ENCODE results near the gene PPFIBP2. TPM values are rescaled to one million over a fixed set of nuclear protein-coding genes. Genes with fewer than 3 reads are reported as not detected.

The PPFIBP2 gene
- total and polyA plus RNA-seq, 2 of the 13 experiments (the other 11 are each of a cell fraction or from before 2014, with no cell fraction given): 15.0 to 52.5 TPM

DNA sequence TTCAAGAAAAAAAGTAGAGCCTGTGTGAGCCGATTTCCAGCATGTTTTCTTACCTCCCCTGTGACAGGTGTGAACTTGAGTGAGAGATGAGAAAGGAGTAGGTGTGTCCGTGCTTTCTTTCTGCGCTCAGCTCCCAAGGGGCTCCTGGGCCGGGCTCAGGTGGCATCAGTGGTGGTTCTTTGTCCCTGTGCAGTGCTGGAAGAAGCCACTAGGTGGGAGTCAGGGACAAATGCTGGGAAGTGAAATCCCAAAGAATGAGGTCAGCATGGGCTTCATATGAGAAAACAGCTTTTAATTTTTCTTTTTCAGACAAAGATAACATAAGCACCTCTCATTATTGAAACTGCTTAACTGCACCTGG is 57.8 kb downstream of the PPFIBP2 start:
- H3K27ac ChIP-seq (ENCODE audit: extremely low read length, insufficient read depth, low read length): peak overlapping the region; percentile 89
- ATAC-seq: peak; percentile 42
- in situ Hi-C loops (cut with HindIII; ENCODE audit: extremely low pct_ligation_motif_present, low pct_unique_long_range_greater_than_20kb) (loop anchor here (5.0 kb wide), 2 partner anchors 41 to 81 kb away; no protein-coding TSS in a partner anchor), intact Hi-C loops (cut with micrococcal nuclease; ENCODE audit: unreplicated experiment) (loop anchor here (1.0 kb wide), 2 partner anchors 58 to 473 kb away; partner anchors contain the start of gene PPFIBP2)
- CTCF ChIA-PET (ENCODE audit: low intra/inter-chr PET ratio, low total read pairs): interaction anchor here (1.5 to 3.6 kb wide), 4 partner anchors 85 to 124 kb away, joined by 3 to 31 read pairs (median 17); no protein-coding TSS in a partner anchor
- no peak overlapping the region for H2AFZ ChIP-seq (ENCODE audit: low read length)
- peak overlapping the region; percentile 69 for H3K9ac ChIP-seq (ENCODE audit: insufficient read depth, low read depth, low read length)
- H4K20me1 ChIP-seq (ENCODE audit: insufficient read depth, low read length): no peaks in the 10 kb centered on the region
- H3K4me2 ChIP-seq (ENCODE audit: low read depth, low read length): peak overlapping the region; percentile 92
- no peaks in the 10 kb centered on the region for H3K27me3 ChIP-seq (ENCODE audit: control insufficient read depth in 1 of 2, insufficient read depth in 2 of 2, low read length in 2 of 2)
- H3K4me1 ChIP-seq (ENCODE audit: insufficient read depth, low read length): peaks cover 59% of the 10 kb centered on the region
- POLR2A ChIA-PET: interaction anchor here (1.0 to 6.0 kb wide), 7 partner anchors 31 to 94 kb away, joined by 3 to 115 read pairs (median 9); no protein-coding TSS in a partner anchor
- no peaks in the 10 kb centered on the region for H3K36me3 ChIP-seq (replicated peaks in 1 of 2; ENCODE audit: control insufficient read depth in 1 of 2, insufficient read depth in 2 of 2, low read length in 2 of 2)
- H3K9me3 ChIP-seq (ENCODE audit: low read length): no peaks in the 10 kb centered on the region
- BruUV-seq (replicated peaks): no TSS peak
- DNase-seq (ENCODE audit: low spot score): peak; percentile 76
- H3K4me3 ChIP-seq (replicated peaks in 1 of 3; ENCODE audit: insufficient read depth in 1 of 3, low read depth in 2 of 3, low read length in 3 of 3): peak overlapping the region in 2 of 3 experiments; percentile 5 to 56; a peak in 2 of 6 replicates
- 13% methylated on average over 4 of the region's 4 CpGs for WGBS (ENCODE audit: low lambda C conversion rate)
- FAIRE-seq: peak; percentile 30
- H3K79me2 ChIP-seq (ENCODE audit: insufficient read depth, low read length): peaks cover 22% of the 10 kb centered on the region
- TF ChIP-seq NCOA2 (CRISPR knock-in tag; IDR thresholded peaks at IDR 0.05): no peak
- no peak for TF ChIP-seq DR1 (CRISPR knock-in tag; IDR thresholded peaks at IDR 0.05)
- no peak for TF ChIP-seq SMARCC2 (IDR thresholded peaks at IDR 0.05)
- TF ChIP-seq, protein P1, sequence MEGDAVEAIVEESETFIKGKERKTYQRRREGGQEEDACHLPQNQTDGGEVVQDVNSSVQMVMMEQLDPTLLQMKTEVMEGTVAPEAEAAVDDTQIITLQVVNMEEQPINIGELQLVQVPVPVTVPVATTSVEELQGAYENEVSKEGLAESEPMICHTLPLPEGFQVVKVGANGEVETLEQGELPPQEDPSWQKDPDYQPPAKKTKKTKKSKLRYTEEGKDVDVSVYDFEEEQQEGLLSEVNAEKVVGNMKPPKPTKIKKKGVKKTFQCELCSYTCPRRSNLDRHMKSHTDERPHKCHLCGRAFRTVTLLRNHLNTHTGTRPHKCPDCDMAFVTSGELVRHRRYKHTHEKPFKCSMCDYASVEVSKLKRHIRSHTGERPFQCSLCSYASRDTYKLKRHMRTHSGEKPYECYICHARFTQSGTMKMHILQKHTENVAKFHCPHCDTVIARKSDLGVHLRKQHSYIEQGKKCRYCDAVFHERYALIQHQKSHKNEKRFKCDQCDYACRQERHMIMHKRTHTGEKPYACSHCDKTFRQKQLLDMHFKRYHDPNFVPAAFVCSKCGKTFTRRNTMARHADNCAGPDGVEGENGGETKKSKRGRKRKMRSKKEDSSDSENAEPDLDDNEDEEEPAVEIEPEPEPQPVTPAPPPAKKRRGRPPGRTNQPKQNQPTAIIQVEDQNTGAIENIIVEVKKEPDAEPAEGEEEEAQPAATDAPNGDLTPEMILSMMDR (CRISPR knock-in tag; IDR thresholded peaks at IDR 0.05): peak; percentile 91
- TF ChIP-seq ZNF234 (CRISPR knock-in tag; conservative IDR thresholded peaks at IDR 0.05): no peak
- TF ChIP-seq KAT8 (CRISPR knock-in tag; IDR thresholded peaks at IDR 0.05): no peak
- TF ChIP-seq, protein P2, sequence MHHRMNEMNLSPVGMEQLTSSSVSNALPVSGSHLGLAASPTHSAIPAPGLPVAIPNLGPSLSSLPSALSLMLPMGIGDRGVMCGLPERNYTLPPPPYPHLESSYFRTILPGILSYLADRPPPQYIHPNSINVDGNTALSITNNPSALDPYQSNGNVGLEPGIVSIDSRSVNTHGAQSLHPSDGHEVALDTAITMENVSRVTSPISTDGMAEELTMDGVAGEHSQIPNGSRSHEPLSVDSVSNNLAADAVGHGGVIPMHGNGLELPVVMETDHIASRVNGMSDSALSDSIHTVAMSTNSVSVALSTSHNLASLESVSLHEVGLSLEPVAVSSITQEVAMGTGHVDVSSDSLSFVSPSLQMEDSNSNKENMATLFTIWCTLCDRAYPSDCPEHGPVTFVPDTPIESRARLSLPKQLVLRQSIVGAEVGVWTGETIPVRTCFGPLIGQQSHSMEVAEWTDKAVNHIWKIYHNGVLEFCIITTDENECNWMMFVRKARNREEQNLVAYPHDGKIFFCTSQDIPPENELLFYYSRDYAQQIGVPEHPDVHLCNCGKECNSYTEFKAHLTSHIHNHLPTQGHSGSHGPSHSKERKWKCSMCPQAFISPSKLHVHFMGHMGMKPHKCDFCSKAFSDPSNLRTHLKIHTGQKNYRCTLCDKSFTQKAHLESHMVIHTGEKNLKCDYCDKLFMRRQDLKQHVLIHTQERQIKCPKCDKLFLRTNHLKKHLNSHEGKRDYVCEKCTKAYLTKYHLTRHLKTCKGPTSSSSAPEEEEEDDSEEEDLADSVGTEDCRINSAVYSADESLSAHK (CRISPR knock-in tag; IDR thresholded peaks at IDR 0.05; ENCODE audit: borderline replicate concordance): no peak
- no peak for TF ChIP-seq CBFB (CRISPR knock-in tag; IDR thresholded peaks at IDR 0.05)
- no peak for TF ChIP-seq ESRRA (CRISPR knock-in tag; IDR thresholded peaks at IDR 0.05; ENCODE audit: low read depth)
- no peak for TF ChIP-seq HNRNPL (IDR thresholded peaks at IDR 0.05; ENCODE audit: low read depth, low read length)
- no peak for TF ChIP-seq ARHGAP35 (CRISPR knock-in tag; IDR thresholded peaks at IDR 0.05; ENCODE audit: borderline replicate concordance)
- 0 out of 2 replicates have a peak, but pooled peaks have one; percentile 19 for TF ChIP-seq KDM5A (IDR thresholded peaks at IDR 0.05; ENCODE audit: borderline replicate concordance, low read length)
- no peak for TF ChIP-seq KLF15 (CRISPR knock-in tag; IDR thresholded peaks at IDR 0.05; ENCODE audit: borderline replicate concordance)
- no peak for TF ChIP-seq IKZF4 (CRISPR knock-in tag; IDR thresholded peaks at IDR 0.05; ENCODE audit: borderline replicate concordance, low read depth, not compliant biosample characterization)
- TF ChIP-seq ATF7 (IDR thresholded peaks at IDR 0.05): no peak
- TF ChIP-seq ATF7 (CRISPR knock-in tag; IDR thresholded peaks at IDR 0.05): no peak
- TF ChIP-seq KLF6 (CRISPR knock-in tag; IDR thresholded peaks at IDR 0.05): no peak
- TF ChIP-seq MLLT10 (CRISPR knock-in tag; IDR thresholded peaks at IDR 0.05): no peak
- no peak for TF ChIP-seq ZBTB8A (CRISPR knock-in tag; IDR thresholded peaks at IDR 0.05; ENCODE audit: borderline replicate concordance, low read depth)
- no peak for TF ChIP-seq ZNF780A (CRISPR knock-in tag; IDR thresholded peaks at IDR 0.05)
- 0 out of 2 replicates have a peak, but pooled peaks have one; percentile 9 for TF ChIP-seq MIXL1 (CRISPR knock-in tag; IDR thresholded peaks at IDR 0.05)
